Breast epithelium (tissue), 4 donors: ENCODE data around the gene PIGM. TPM values are rescaled to one million over a fixed set of nuclear protein-coding genes. Genes with fewer than 3 reads are reported as not detected.

Experiments used
- DNase-seq, 2 donors: peaks; one replicate each; pipeline ENCODE4 v3.0.0-alpha.2; 2019; ENCODE audit warnings: low spot score in 2 of 2
- H3K27ac ChIP-seq, 2 donors: fragments of 200-600 bp; sonication (generic) in 1 of 2; one replicate each; pipeline ENCODE4 v1.5.1; 2016 to 2019; ENCODE audit warnings: mild to moderate bottlenecking in 1 of 2
- H3K27me3 ChIP-seq, 2 donors: fragments of 200-600 bp; sonication (generic) in 1 of 2; one replicate each; pipeline versions ENCODE4 v1.5.1 to v1.6.0; 2017 to 2019; ENCODE audit warnings: control low read depth in 1 of 2, mild to moderate bottlenecking in 1 of 2
- H3K36me3 ChIP-seq: fragments of 200-600 bp; one replicate; pipeline ENCODE4 v1.5.1; 2019
- H3K4me1 ChIP-seq, 2 donors: fragments of 200-600 bp; sonication (generic); one replicate each; pipeline ENCODE4 v1.5.1; 2016 to 2019; ENCODE audit warnings: control low read depth in 1 of 2
- H3K4me3 ChIP-seq, 3 donors: fragments of 200-600 bp; sonication (generic); 1 replicate in 2 of 3; 2 replicates in 1 of 3; pipeline ENCODE4 v1.5.1; 2016 to 2019; ENCODE audit warnings: mild to moderate bottlenecking in 3 of 3, moderate library complexity in 2 of 3
- H3K9me3 ChIP-seq, 2 donors: fragments of 200-600 bp; sonication (generic) in 1 of 2; one replicate each; pipeline ENCODE4 v1.5.1; 2016 to 2019; ENCODE audit warnings: control low read depth in 1 of 2
- CTCF ChIP-seq, 3 donors: fragments of 450-650 bp; IDR thresholded peaks; one replicate each; pipeline ENCODE4 v1.5.1; 2016 to 2017; ENCODE audit warnings: antibody characterized with exemption in 3 of 3, mild to moderate bottlenecking in 3 of 3, moderate library complexity in 3 of 3
- POLR2A ChIP-seq: fragments of 450-650 bp; IDR thresholded peaks from one replicate; pipeline ENCODE4 v1.6.1; 2016; ENCODE audit warnings: antibody characterized with exemption, mild to moderate bottlenecking, moderate library complexity
- POLR2AphosphoS5 ChIP-seq, 3 donors: sonication (generic); formaldehyde crosslinking; IDR thresholded peaks; one replicate each; pipeline ENCODE4 v1.6.1; 2017; ENCODE audit warnings: antibody characterized with exemption in 3 of 3
- intact Hi-C: fragments of 100-400 bp; cut with DNase I; formaldehyde crosslinking; loops from one replicate; pipeline ENCODE4 v1.15.1; 2023; ENCODE audit warnings: low total_unique reads
- total RNA-seq, 3 donors: library from RNA; depleted of rRNA; stranded (reverse); fragments of >200 nt; gene quantifications; one replicate each; pipeline ENCODE4 v1.1.0, GENCODE V29; 2016

Gene PIGM
- total RNA-seq, 3 donors from 2014 or later, result 4.9 to 8.2 (median 5.1) TPM

GRCh38 chr1:160078512-160079195 lies 46.9 kb upstream of the PIGM start:
- TF ChIP-seq CTCF (IDR thresholded peaks at IDR 0.05) (peak in 1 of 3 donors; percentile 40), POLR2A (no peak)
- DNase-seq, result no peak
- H3K27ac ChIP-seq, result no peak overlapping the region
- H3K27me3 ChIP-seq, result peaks cover 0 to 30% of the 10 kb centered on the region in 2 donors
- H3K9me3 ChIP-seq, result no peaks in the 10 kb centered on the region
- intact Hi-C loops, result no loop called here
- H3K4me1 ChIP-seq, result no peaks in the 10 kb centered on the region
- H3K36me3 ChIP-seq, result no peaks in the 10 kb centered on the region
- no peak overlapping the region for H3K4me3 ChIP-seq

- H3K36me3 ChIP-seq, result no peaks in the 10 kb centered on the region
- no peak for DNase-seq
- peaks cover 0 to 26% of the 10 kb centered on the region in 2 donors for H3K27me3 ChIP-seq
- TF ChIP-seq CTCF (IDR thresholded peaks at IDR 0.05), result no peak
- TF ChIP-seq POLR2A, result no peak
- TF ChIP-seq POLR2AphosphoS5 (IDR thresholded peaks at IDR 0.05), result no peak
- intact Hi-C loops, result no loop called here
- H3K4me3 ChIP-seq, result no peak overlapping the region
- no peaks in the 10 kb centered on the region for H3K4me1 ChIP-seq
- no peak overlapping the region for H3K27ac ChIP-seq
- no peaks in the 10 kb centered on the region for H3K9me3 ChIP-seq
These were observed 45.7 kb upstream of the PIGM start for GRCh38 chr1:160077486-160077885.

- intact Hi-C loops, result no loop called here
These were observed 44.5 kb upstream of the PIGM start for GRCh38 chr1:160076295-160076694.

GRCh38 chr1:160075836-160076235 lies 44.0 kb upstream of the PIGM start:
- Histone ChIP-seq H3K9me3 (no peaks in the 10 kb centered on the region), H3K4me3 (no peak overlapping the region), H3K36me3 (no peaks in the 10 kb centered on the region), H3K4me1 (no peaks in the 10 kb centered on the region), H3K27ac (no peak overlapping the region), H3K27me3 (peaks cover 0 to 18% of the 10 kb centered on the region in 2 donors)
- no peak for DNase-seq
- TF ChIP-seq POLR2A (no peak), POLR2AphosphoS5 (IDR thresholded peaks at IDR 0.05) (no peak), CTCF (IDR thresholded peaks at IDR 0.05) (no peak)
- intact Hi-C loops, result no loop called here

More at GRCh38 chr1:160076295-160076694, 44.5 kb upstream of the PIGM start:
- no peak overlapping the region for H3K4me3 ChIP-seq
- no peak overlapping the region for H3K27ac ChIP-seq
- peaks cover 0 to 23% of the 10 kb centered on the region in 2 donors for H3K27me3 ChIP-seq
- no peak for DNase-seq
- TF ChIP-seq POLR2AphosphoS5 (IDR thresholded peaks at IDR 0.05) (no peak), POLR2A (no peak), CTCF (IDR thresholded peaks at IDR 0.05) (no peak)
- no peaks in the 10 kb centered on the region for H3K4me1 ChIP-seq
- H3K36me3 ChIP-seq, result no peaks in the 10 kb centered on the region
- H3K9me3 ChIP-seq, result no peaks in the 10 kb centered on the region

GRCh38 chr1:160074865-160075264 lies 43.1 kb upstream of the PIGM start:
- TF ChIP-seq POLR2A, result no peak
- TF ChIP-seq CTCF (IDR thresholded peaks at IDR 0.05), result no peak
- TF ChIP-seq POLR2AphosphoS5 (IDR thresholded peaks at IDR 0.05), result no peak
- Histone ChIP-seq H3K9me3 (no peaks in the 10 kb centered on the region), H3K4me3 (no peak overlapping the region), H3K27me3 (peaks cover 0 to 15% of the 10 kb centered on the region in 2 donors), H3K4me1 (no peaks in the 10 kb centered on the region), H3K27ac (no peak overlapping the region), H3K36me3 (no peaks in the 10 kb centered on the region)
- no peak for DNase-seq
- intact Hi-C loops, result no loop called here
